Testis (tissue), 3 donors: ENCODE results near the gene CEBPE. TPM values are rescaled to one million over a fixed set of nuclear protein-coding genes. Genes with fewer than 3 reads are reported as not detected.

ENCODE experiments used
- DNase-seq: peaks from one replicate; pipeline ENCODE4 v3.0.0-alpha.2; 2019
- H3K27ac ChIP-seq, 2 donors: fragments of 200-600 bp; sonication (generic); one replicate each; pipeline ENCODE4 v1.5.1; 2019
- H3K27me3 ChIP-seq: fragments of 200-600 bp; sonication (generic); one replicate; pipeline ENCODE4 v1.5.1; 2019
- H3K36me3 ChIP-seq: fragments of 200-600 bp; sonication (generic); one replicate; pipeline ENCODE4 v1.5.1; 2017; ENCODE audit warnings: low read depth; ENCODE audit errors: missing control alignments
- H3K4me1 ChIP-seq: fragments of 200-600 bp; sonication (generic); one replicate; pipeline ENCODE4 v1.5.1; 2019
- H3K4me3 ChIP-seq, 2 donors: fragments of 200-600 bp; sonication (generic); one replicate each; pipeline ENCODE4 v1.5.1; 2017 to 2019
- H3K9me3 ChIP-seq: fragments of 200-600 bp; sonication (generic); one replicate; pipeline ENCODE4 v1.5.1; 2017
- CTCF ChIP-seq, 3 experiments: fragments of 450-650 bp in 2 of 3; fragments of 200-600 bp in 1 of 3; sonication (generic) in 1 of 3; IDR thresholded peaks; one replicate each; pipeline ENCODE4 v1.5.1; 2016 to 2019; ENCODE audit warnings: antibody characterized with exemption in 3 of 3, mild to moderate bottlenecking in 2 of 3, moderate library complexity in 1 of 3
- POLR2A ChIP-seq: fragments of 450-650 bp; IDR thresholded peaks from one replicate; pipeline ENCODE4 v1.6.1; 2017; ENCODE audit warnings: antibody characterized with exemption, mild to moderate bottlenecking, moderate library complexity
- WGBS, 2 donors: methylation state at CpG; one replicate each; pipeline ENCODE4 v1.1.5; 2018; 5-methylcytosine and 5-hydroxymethylcytosine counted together
- intact Hi-C: fragments of 100-400 bp; cut with DNase I; formaldehyde crosslinking; loops from one replicate; pipeline ENCODE4 v1.15.1; 2023; ENCODE audit warnings: low total_unique reads
- polyA plus RNA-seq: library from polyadenylated mRNA; stranded (reverse); fragments of 350-450 nt; fragmentation: Illumina TruSeq; extraction: RNeasy Lipid Tissue Mini Kit (QIAGEN cat#74804); gene quantifications from one replicate; pipeline ENCODE4 v1.2.3, GENCODE V29; 2014; ENCODE audit warnings: low read depth, low replicate concordance; ENCODE audit not compliant: insufficient read depth
- total RNA-seq, 2 donors: library from RNA; depleted of rRNA; stranded (reverse); fragments of >200 nt; gene quantifications; one replicate each; pipeline ENCODE4 v1.2.3, GENCODE V29; 2016

CEBPE gene
- total and polyA plus RNA-seq, 3 donors from 2014 or later, result 0.19 to 0.24 TPM; not detected in 1

GRCh38 chr14:23101213-23101970 lies 17.7 kb downstream of the CEBPE start:
- 82 to 85% methylated on average over 6 of the region's 6 CpGs for WGBS, 2 donors
- intact Hi-C loops, result no loop called here
- TF ChIP-seq CTCF (IDR thresholded peaks at IDR 0.05) (no peak), POLR2A (no peak)

GRCh38 chr14:23099212-23099861 lies 19.7 kb downstream of the CEBPE start:
- Histone ChIP-seq H3K27me3 (no peaks in the 10 kb centered on the region), H3K27ac (no peak overlapping the region), H3K9me3 (no peaks in the 10 kb centered on the region), H3K4me3 (no peak overlapping the region), H3K36me3 (no peaks in the 10 kb centered on the region), H3K4me1 (peaks cover 3% of the 10 kb centered on the region)
- TF ChIP-seq CTCF (IDR thresholded peaks at IDR 0.05) (no peak), POLR2A (no peak)
- intact Hi-C loops, result no loop called here
- WGBS, 2 donors, result 85% methylated on average over 10 of the region's 10 CpGs
- no peak for DNase-seq

More at GRCh38 chr14:23101213-23101970, 17.7 kb downstream of the CEBPE start:
- Histone ChIP-seq H3K27me3 (no peaks in the 10 kb centered on the region), H3K36me3 (no peaks in the 10 kb centered on the region), H3K9me3 (no peaks in the 10 kb centered on the region), H3K4me1 (peaks cover 3% of the 10 kb centered on the region), H3K4me3 (no peak overlapping the region), H3K27ac (no peak overlapping the region)
- no peak for DNase-seq

GRCh38 chr14:23097786-23098185 lies 21.3 kb downstream of the CEBPE start:
- intact Hi-C loops, result no loop called here
- H3K27me3 ChIP-seq, result no peaks in the 10 kb centered on the region
- 79 to 93% methylated on average over 7 of the region's 7 CpGs for WGBS, 2 donors
- H3K9me3 ChIP-seq, result no peaks in the 10 kb centered on the region
- no peak overlapping the region for H3K27ac ChIP-seq
- no peaks in the 10 kb centered on the region for H3K36me3 ChIP-seq
- H3K4me3 ChIP-seq, result no peak overlapping the region
- no peak for DNase-seq
- peaks cover 8% of the 10 kb centered on the region for H3K4me1 ChIP-seq
- TF ChIP-seq POLR2A (no peak), CTCF (IDR thresholded peaks at IDR 0.05) (no peak)

GRCh38 chr14:23095196-23096108 lies 23.6 kb downstream of the CEBPE start, which contains the start of gene C14orf119:
C14orf119 (plus strand) TSS chr14:23095505; CDS start chr14:23097659, 2,154 bp downstream.
- Histone ChIP-seq H3K4me1 (peaks cover 8% of the 10 kb centered on the region), H3K9me3 (no peaks in the 10 kb centered on the region), H3K4me3 (peak within 1 kb of the TSS; percentile 95 to 98), H3K36me3 (no peaks in the 10 kb centered on the region), H3K27ac (peak within 1 kb of the TSS; percentile 98 to 100), H3K27me3 (no peaks in the 10 kb centered on the region)
- intact Hi-C loops, result no loop called here
- WGBS, 2 donors, result 0 to 1% methylated on average over 32 to 46 of the region's 46 CpGs
- TF ChIP-seq POLR2A, result peak; percentile 60
- no peak for TF ChIP-seq CTCF (IDR thresholded peaks at IDR 0.05)
- DNase-seq, result peak; percentile 100
